Activated CD4-positive, alpha-beta T cell treated with anti-CD3 and anti-CD28 coated beads, Interleukin-2, Interleukin-4, amounts not matched to agents 100 ng/mL and 50 ng/mL, durations not matched to agents 16 hours and 8 hours (primary cell): Measurements from ENCODE around the gene ARHGEF25.

ENCODE experiments used
- DNase-seq: peaks from one replicate; pipeline ENCODE4 v3.0.0-alpha.2; 2020; ENCODE audit warnings: low spot score

The ARHGEF25 gene

GRCh38 chr12:57621497-57622292, 10.5 kb downstream of the ARHGEF25 start:
- peak; percentile 48 for DNase-seq

DNA sequence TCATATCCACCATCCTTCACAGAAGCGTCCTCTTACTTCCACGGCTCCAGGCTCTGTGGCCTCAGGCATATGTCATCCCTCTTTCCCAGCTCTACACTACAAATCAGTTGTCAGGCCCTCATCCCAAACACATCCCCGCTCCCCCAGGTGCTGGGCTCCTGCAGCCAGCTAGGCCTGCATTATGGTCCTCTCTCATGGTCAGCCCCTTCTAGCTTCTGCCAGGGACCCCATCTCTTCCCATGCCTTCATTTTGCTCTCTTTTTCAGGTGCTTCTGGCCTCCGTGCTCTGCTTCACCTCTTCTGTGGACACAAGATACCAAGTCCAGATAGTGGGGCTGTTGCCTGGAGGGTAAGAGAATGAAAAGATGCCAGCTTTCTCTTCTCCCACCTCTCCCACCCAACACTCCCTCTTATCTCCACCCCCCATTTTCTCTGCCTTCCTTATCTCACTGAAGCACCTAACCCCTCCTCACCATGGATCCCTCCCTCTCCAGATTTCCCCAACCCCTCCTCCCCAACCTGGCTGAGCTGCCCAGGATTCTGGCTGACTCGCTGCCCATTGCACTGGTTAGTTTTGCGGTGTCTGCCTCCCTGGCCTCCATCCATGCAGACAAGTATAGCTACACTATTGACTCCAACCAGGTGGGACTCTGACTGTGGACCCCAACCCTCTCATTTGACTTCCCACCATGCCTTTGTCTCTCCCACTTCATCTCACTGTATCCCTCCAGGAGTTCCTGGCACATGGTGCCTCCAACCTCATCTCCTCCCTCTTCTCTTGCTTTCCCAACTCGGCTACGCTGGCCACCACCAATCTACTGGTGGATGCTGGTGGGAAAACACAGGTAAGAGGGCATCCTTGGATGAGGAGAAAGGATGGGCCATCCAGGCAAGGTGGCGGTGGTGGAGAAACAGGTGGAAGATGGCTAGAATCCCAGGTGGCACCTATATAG, 11.3 kb downstream of the ARHGEF25 start:
- DNase-seq, result no peak

- DNase-seq, result no peak
These were observed 12.2 kb downstream of the ARHGEF25 start for GRCh38 chr12:57623385-57623784.

DNA sequence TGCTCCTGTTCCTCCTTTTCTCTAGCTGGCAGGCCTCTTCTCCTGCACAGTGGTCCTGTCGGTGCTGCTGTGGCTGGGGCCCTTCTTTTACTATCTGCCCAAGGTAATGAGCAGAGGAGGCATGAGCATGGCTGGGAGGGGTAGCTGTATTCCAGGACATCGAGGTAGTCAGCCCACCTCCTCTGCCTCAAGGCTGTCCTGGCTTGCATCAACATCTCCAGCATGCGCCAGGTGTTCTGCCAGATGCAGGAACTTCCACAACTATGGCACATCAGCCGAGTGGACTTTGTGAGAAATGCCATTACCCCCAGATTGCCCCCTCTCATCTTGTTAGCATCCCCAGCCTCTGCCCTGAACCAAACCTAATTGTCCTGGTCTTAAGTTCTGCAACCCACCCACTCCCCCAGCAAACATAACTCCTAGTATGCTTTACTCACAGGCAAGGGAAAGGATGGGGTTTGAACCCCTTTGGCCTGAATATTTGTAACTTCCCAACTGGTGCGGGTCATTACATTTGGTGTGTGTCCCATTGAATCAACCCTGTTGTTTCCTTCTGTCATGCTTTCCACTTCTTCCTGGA, 12.7 kb downstream of the ARHGEF25 start:
- DNase-seq, result no peak

- DNase-seq, result no peak
These were observed 13.4 kb downstream of the ARHGEF25 start for GRCh38 chr12:57624441-57625220.

- no peak for DNase-seq
These were observed 14.2 kb downstream of the ARHGEF25 start for GRCh38 chr12:57625261-57626032.

DNA sequence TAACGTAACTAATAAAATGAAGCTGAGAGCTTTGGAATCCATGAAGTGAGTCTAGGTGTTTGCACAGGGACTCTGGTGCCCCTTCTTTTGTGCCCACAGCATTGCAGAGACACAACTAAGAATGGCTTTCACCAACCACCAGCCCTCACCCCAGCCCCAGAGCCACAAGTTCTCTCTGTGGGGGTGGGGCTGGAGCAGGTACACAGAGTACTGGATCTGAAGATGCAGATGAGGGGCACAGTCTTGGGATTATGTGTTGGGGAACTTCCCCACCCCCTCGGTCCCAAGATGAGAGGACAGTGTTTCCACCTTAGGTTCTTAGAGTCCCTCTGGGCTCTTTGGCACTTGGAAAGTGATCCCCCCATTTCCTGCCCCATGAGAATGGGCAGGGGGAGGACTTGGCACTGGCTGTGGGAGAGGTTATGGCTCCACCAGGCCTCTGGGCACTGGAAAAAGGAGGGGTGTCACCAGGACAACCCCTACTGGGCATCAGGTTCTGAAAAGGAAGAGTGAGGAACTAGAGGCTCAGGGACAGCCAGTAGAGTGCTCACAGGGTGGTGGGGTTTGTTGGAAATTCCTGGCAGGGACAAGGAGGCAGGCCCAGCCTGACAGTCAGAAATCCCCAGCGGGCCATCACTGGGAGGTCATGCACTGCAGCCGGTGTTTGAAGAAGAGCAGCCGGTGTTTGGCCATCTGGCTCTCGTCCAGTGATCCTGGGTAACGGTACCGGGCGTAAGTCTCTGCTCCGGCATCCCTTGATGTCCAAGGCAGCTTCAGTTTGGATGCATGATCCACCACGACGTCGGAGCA, 15.1 kb downstream of the ARHGEF25 start:
- no peak for DNase-seq

GRCh38 chr12:57626921-57627445, 15.7 kb downstream of the ARHGEF25 start:
- DNase-seq, result no peak

- DNase-seq, result no peak
These were observed 16.5 kb downstream of the ARHGEF25 start for GRCh38 chr12:57627501-57628279.

GRCh38 chr12:57628280-57629191, 17.3 kb downstream of the ARHGEF25 start:
- DNase-seq, result no peak

DNA sequence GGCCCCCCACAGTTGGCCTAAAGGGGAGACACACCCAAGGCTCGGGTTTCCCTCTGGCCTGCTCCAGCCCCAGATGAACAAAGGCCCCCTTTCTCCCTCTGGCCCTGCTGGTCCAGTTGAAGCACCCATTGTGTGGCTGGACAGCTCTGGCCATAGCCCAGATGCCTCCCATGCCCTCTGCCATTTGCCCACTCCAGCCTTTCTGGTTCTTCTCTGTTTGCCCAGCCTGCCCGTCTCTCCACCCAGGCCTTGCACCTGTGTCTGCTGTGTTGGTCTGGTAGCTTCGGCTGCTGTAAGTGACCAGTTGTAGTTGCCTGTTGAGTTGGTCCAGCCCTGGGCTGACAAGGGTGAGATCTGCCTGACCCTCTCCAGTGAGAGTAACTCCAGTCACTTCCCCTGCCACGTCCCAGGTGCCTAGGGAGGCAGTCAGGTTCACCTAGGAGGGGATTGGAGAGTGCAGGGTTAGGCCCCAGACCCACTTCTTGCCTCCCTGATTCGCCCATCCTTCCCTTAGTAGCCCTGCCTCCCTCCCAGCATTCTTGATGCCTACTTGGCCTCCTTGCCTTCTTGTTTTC, 18.7 kb downstream of the ARHGEF25 start:
- DNase-seq, result no peak

GRCh38 chr12:57630891-57631433, 19.7 kb downstream of the ARHGEF25 start:
- DNase-seq, result no peak

- no peak for DNase-seq
These were observed 20.4 kb downstream of the ARHGEF25 start for GRCh38 chr12:57631566-57632072.

- no peak for DNase-seq
These were observed 21.1 kb downstream of the ARHGEF25 start for GRCh38 chr12:57632073-57632957.

DNA sequence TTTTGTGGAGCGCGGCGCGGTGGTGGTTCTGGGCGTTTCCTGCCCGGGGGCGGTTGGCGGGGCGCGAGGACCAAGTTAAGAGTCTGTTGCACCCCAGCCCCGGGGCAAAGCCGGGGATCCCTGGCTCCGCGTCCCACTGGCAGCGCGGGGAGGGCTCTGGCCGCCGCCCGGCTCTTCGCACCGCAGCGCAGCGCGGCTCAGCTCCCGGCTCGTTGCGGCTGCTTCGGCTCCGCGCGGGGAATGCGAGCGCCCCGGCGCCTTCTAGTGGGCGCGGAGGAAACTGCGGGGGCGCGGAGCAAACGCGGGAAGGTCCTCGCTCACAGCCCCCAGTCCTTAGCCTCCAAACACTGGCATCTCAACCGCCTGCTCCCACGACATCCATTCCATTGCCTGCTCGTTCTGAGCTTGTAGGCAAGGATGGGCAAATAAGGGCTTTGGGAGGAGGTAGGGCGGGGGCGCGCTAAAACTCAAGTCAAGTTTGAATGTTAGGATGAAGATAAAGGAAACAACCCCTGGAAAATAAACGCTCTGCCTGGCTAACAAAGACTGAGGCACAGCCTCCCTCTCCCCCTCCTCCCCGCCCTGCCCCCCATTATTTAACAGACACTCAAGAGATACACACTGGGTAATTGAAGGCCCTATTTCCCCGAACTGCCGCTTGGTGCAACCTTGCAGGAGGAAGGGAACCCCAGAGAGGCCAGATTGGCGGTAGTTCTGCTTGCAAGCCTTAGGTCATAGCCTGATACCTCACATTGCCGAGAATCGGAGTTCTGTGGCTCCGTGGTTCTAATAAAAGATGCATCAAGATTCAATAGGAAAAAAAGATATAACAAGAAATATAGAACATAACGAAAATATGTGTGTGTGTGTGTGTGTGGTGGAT, 22.0 kb downstream of the ARHGEF25 start, which contains the start of gene B4GALNT1:
Gene B4GALNT1, minus strand, starts transcription at position 244 of the 883 bp plus-strand sequence. CDS start 1,069 bp downstream, outside the sequence.
- DNase-seq, result peak; percentile 69
